H1 (cell line): ENCODE data around the gene HINT2. TPM values are rescaled to one million over a fixed set of nuclear protein-coding genes. Genes with fewer than 3 reads are reported as not detected.

Experiments
- ASH2L ChIP-seq: fragments of 200-600, 300-600 bp; sonication (generic); IDR thresholded peaks from one replicate; pipeline ENCODE4 v1.7.1; 2017; ENCODE audit warnings: low read length
- BRCA1 ChIP-seq: IDR thresholded peaks from 2 replicates; pipeline ENCODE4 v1.6.1; 2012; ENCODE audit warnings: low read depth, low read length, improper control_type of control experiment
- JUN ChIP-seq: IDR thresholded peaks from 2 replicates; pipeline ENCODE4 v1.6.1; 2011; ENCODE audit warnings: low read depth, mild to moderate bottlenecking, improper control_type of control experiment, low read length
- POU5F1 ChIP-seq: IDR thresholded peaks from 2 replicates; pipeline ENCODE4 v1.6.1; 2011; ENCODE audit warnings: low read depth, mild to moderate bottlenecking, low read length, moderate library complexity
- SIN3A ChIP-seq, 2 experiments: IDR thresholded peaks in 1 of 2; conservative IDR thresholded peaks in 1 of 2; 2 replicates each; pipeline ENCODE4 v1.6.1; 2011 to 2012; ENCODE audit warnings: low read length in 2 of 2, improper control_type of control experiment in 1 of 2, low read depth in 1 of 2, mild to moderate bottlenecking in 1 of 2
- YY1 ChIP-seq: IDR thresholded peaks from 2 replicates; pipeline ENCODE4 v1.6.1; 2011; ENCODE audit warnings: low read depth, mild to moderate bottlenecking, low read length
- polyA plus RNA-seq, 7 experiments: library from polyadenylated mRNA; depleted of rRNA in 3 of 7; stranded (reverse) in 5 of 7; unstranded in 2 of 7; fragments of >200 nt in 5 of 7; fragments of 200-250 nt in 2 of 7; gene quantifications; 1 replicate in 5 of 7; 2 replicates in 1 of 7; 4 replicates in 1 of 7; pipeline versions ENCODE4 v1.2.1 to v1.2.3, GENCODE V29; 2011 to 2013; ENCODE audit warnings: missing spikeins in 2 of 7, mixed read lengths in 2 of 7
- total RNA-seq: library from RNA; stranded (reverse); fragmentation: NEBNext Ultra II Directional; extraction: Animal tissue kit (Norgen Biotek cat#: 25700); gene quantifications from 2 replicates; pipeline ENCODE4 v1.2.1, GENCODE V29; 2021

HINT2 gene
- total and polyA plus RNA-seq, 2 of the 8 experiments (the other 6 are each of a cell fraction or from before 2014, with no cell fraction given) = 32.1 to 51.2 TPM

GRCh38 chr9:35822926-35823325 lies 8.1 kb upstream of the HINT2 start (continued):
- TF ChIP-seq SIN3A (conservative IDR thresholded peaks at IDR 0.05 in 1 of 2, IDR thresholded peaks at IDR 0.05 in 1 of 2; ENCODE audit: low read depth in 1 of 2, low read length in 2 of 2) (no peak), YY1 (no peak), ASH2L (no peak), JUN (no peak), POU5F1 (no peak), BRCA1 (no peak)
